Stimulated activated CD8-positive, alpha-beta memory T cell treated with anti-CD3 and anti-CD28 coated beads, Interleukin-15, amount 100 ng/mL, for 1 hour (primary cell): ENCODE data around the gene AKAP13.

Experiments
- DNase-seq: peaks from one replicate; pipeline ENCODE4 v3.0.0-alpha.2; 2020; ENCODE audit warnings: low read depth

AKAP13 gene

GRCh38 chr15:85741021-85741421 is 360.6 kb downstream of the AKAP13 start:
- DNase-seq: no peak

GRCh38 chr15:85741662-85742061 is 361.3 kb downstream of the AKAP13 start:
- DNase-seq: no peak

- DNase-seq: no peak
These were observed 361.9 kb downstream of the AKAP13 start for GRCh38 chr15:85742186-85742821.

GRCh38 chr15:85743392-85744055 is 363.1 kb downstream of the AKAP13 start:
- no peak for DNase-seq

- no peak for DNase-seq
These were observed 364.2 kb downstream of the AKAP13 start for GRCh38 chr15:85744579-85744978.

- no peak for DNase-seq
These were observed 364.6 kb downstream of the AKAP13 start for GRCh38 chr15:85745023-85745422.

GRCh38 chr15:85745525-85746150 is 365.2 kb downstream of the AKAP13 start:
- DNase-seq: no peak

- DNase-seq: no peak
These were observed 366.2 kb downstream of the AKAP13 start for GRCh38 chr15:85746641-85747040.

GRCh38 chr15:85748176-85748575 is 367.8 kb downstream of the AKAP13 start:
- DNase-seq: no peak

- no peak for DNase-seq
These were observed 368.3 kb downstream of the AKAP13 start for GRCh38 chr15:85748729-85749128.

GRCh38 chr15:85749261-85750151 is 369.1 kb downstream of the AKAP13 start:
- DNase-seq: no peak

- no peak for DNase-seq
These were observed 370.2 kb downstream of the AKAP13 start for GRCh38 chr15:85750319-85751290.

- no peak for DNase-seq
These were observed 371.1 kb downstream of the AKAP13 start for GRCh38 chr15:85751291-85752123.

- no peak for DNase-seq
These were observed 371.7 kb downstream of the AKAP13 start for GRCh38 chr15:85752124-85752475.

GRCh38 chr15:85752491-85752961 is 372.1 kb downstream of the AKAP13 start:
- DNase-seq: no peak

GRCh38 chr15:85753261-85753660 is 372.9 kb downstream of the AKAP13 start:
- DNase-seq: no peak

- DNase-seq: no peak
These were observed 373.5 kb downstream of the AKAP13 start for GRCh38 chr15:85753791-85754452.

GRCh38 chr15:85754989-85755388 is 374.6 kb downstream of the AKAP13 start:
- no peak for DNase-seq

GRCh38 chr15:85755471-85755870 is 375.1 kb downstream of the AKAP13 start:
- DNase-seq: no peak

- no peak for DNase-seq
These were observed 375.5 kb downstream of the AKAP13 start for GRCh38 chr15:85755942-85756341.
